Effector CD8-positive, alpha-beta T cell (primary cell): ENCODE data around the gene KSR1.
A peak's percentile ranks its signal among the peaks of the same experiment; 100 is the strongest.
"Not testable (repeated sequence)": the region's sequence is repeated elsewhere in the genome, so short reads cannot be mapped to it uniquely, and the experiment has no call there.

Experiments used
- DNase-seq: peaks from one replicate; lab custom pipeline; 2025; lab: John Stamatoyannopoulos, UW
- total RNA-seq, 4 experiments: gene quantifications; one replicate each; lab custom pipeline; 2026; lab: John Stamatoyannopoulos, UW

The KSR1 gene
- total RNA-seq = 44.6 to 70.2 (median 53.5) reads per million in 4 experiments

DNA sequence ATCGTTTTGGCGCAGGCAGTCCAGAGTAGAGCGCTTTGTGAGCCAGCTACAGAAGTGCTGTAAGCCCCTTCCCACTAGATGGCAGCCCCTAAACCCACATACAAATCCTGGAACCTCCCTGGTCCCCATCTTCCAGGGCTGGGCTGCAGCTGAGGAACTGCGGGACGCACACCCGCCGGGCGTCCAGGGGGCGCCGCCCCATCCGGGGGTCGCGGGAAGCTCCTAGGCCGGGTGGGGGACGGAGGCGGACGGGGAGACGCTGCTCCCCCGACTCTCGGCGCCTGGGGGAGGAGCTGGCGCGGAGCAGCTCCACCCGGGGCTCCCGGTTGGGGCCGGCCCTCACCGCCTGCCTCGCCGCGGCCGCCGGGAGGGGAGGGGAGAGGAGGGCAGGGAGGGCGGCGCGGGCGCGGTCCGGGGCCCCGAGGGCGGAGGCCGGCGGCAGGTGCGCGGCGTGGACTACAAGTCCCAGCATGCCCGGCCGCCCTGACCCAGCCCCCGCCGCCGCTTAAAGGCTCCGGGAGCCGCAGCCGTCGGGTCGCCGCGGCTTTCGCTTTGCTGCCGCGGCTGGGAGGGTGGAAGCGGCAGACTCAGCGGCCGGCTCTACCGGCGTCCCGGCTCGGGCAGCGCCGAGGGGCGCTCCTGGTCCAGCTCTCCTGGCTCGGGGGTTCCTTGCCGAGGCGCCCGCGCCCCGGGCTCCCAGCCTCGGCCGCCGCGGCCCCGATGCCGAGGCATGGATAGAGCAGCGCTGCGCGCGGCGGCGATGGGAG lies at the start of gene KSR1:
KSR1 (plus strand) TSS at position 535 of the 767 bp plus-strand sequence; CDS start at position 731, 196 bp downstream.
- peak; percentile 63 for DNase-seq

DNA sequence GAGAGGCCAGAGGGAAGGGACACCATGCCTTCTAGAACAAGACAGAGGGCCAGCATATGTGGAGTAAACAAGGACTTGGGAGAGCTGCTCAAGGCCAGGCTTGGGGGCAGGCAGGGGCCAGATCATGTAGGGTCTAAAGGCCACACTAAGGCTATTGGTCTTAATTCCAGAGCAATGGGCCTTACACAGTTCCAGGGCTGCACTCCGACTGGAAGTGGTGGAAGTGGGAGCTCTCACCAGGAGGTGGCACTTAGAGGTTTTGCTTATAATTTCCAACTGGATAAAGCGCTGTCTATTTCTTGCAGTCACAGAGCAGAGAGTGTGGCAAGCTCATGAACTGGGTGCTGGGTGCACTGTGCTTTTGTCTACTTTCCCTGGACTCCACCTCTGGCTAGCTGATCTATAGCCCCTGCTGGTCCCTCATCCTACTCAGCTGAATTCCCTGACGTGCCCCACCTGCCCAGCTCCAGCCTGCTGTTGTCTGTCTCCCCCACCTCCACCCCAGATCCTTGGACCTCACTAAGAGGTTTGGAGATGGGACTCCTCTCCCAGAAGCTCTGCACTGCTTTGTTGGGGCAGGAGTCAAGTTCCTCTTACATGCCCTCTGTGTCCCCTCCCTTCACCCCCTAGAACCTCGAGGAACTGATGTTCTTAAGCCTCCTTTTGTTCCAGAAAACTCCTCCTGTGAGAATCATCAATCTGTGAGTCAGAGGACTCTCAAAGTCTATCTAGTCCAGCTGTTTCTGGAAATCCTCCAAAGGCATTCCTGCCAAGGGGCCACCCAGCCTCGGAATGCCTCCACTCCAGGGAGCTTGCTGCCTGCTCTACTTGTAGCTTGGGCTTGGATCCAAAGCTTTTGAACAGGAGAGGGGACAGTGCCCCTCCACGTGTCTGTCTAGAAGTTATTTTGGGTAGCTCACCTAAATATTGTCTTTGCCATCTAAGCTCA lies 48.1 kb upstream of the KSR1 start:
- DNase-seq = no peak

DNA sequence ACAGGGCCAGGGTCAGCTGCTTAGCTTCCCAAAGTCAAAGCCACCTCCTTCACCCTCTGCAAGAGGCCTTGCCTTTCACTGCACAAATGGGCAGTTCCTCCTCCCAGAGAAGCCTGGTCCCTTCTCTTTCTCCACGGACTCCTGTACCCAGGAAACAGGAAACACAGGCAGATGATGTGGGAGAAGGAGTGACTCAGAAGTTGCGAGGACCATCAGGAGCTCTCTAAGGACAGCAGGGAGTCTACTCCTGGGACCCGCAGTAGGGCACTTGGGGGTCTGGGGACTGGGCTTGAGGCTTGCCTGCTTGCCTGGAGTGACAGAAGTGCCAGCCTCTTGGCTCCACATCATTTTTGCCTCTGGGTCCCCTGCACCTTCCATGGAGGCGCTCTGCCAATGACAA lies 47.4 kb upstream of the KSR1 start:
- no peak for DNase-seq

DNA sequence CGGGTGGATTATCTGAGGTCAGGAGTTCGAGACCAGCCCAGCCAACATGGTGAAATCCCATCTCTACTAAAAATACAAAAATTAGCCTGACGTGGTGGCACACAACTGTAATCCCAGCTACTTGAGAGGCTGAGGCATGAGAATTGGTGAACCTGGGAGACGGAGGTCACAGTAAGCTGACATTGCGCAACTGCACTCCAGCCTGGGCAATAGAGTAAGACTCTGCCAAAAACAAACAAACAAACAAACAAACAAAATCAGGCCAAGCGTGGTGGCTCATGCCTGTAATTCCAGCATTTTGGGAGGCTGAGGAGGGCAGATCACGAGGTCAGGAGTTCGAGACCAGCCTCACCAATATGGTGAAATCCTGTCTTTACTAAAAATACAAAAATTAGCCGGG lies 44.1 kb upstream of the KSR1 start:
- DNase-seq = not testable (repeated sequence)

DNA sequence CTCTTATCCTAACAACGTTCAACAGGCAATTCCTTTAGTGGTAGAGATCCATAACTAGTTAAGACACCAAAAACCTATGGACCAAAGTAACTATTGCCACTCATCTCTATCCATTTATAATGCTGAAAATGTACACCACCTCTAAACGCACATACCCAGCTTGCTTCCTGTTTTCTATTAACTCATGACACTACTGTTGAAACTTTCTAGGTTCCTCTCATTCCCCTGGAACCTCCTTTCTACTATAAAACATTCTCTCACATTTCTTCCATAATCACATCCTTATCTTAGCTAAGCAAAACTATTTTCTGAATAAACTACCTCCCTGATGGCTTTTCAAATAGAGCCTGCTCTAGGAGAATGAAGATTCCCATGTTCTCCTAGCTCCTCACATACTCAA lies 42.9 kb upstream of the KSR1 start:
- no peak for DNase-seq

DNA sequence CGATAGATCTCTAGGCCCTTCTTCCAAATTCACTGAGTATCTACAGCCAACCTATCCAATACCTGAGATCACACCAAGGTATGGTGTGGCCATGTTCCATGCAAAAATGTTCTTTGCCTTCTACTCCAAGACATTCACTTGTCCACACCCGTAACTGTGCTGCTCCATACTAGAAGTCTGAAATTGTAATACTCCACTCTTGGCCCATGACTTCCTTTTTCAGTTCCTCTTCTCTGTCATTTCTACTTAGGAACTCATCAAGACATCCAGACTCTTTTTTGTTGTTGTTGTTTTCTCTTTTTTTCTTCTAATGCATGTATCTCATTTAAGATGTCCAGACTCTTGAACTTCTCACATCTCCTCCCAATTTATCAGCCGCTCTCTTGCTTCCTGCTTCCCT lies 42.5 kb upstream of the KSR1 start:
- no peak for DNase-seq

DNA sequence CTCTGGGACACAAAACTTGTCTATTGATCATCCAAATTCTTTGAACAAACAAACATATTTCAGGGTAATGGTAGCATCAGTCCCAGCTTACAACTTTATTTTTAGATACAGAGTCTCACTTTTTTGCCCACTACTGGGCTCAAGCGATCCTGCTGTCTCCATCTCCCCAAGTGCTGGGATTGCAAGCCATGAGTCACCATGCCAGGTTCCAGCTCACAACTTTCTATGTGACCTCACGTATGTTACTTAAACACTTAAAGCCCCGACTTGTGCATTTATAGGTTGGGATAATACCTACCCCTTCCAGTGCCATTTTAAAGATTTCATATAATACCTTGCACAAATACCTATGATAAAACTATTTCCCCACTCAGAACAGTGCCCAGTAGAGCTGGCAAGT lies 42.0 kb upstream of the KSR1 start:
- no peak for DNase-seq

DNA sequence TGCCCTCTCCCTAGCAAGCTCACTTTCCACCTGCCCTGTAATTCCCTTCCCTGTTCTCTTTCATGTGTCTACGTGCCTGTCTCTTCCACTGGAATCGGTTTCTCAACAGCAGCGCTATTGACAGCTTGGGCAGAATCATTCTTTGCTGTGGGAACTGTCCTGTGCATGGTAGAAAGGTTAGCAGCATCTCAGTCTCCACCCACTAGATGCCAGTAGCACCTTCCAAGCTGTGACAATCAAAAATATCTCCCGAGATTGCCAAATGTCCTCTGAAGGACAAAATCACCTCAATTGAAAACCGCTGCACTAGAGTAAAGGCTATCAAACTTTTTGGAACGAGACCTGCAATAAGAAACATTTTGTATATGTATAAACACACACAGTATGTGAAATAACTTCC lies 41.6 kb upstream of the KSR1 start:
- no peak for DNase-seq

DNA sequence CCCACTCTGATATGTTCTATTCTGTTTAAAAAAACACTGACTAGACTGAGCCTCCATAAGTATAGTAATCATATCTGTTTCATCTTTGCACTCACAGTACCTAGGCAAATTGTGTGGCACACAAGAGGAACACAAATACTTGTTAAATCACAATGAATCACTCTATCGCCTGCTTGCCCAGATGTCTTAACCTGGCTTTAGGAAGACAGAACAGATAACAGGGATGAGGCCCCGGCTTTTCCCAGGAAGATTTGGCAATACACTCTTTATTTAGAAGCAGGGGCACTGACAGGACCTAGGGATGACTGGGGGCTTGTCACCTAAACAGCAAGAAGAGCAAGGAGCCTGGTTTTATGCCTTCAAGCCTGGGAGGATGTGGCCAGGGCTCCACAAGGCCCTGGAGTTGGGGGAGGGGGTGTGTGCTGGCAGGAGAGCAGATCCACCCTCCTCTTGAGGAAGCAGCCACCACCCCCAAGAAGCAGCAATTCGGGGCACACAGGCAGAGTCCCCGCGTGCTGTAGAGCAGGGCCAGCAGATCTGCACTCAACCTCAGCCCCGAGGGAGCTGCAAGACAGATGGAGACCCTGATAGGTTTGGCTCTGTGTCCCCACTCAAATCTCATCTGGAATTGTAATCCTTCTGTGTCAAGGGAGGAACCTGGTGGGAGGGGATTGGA lies 41.0 kb upstream of the KSR1 start:
- DNase-seq = no peak

DNA sequence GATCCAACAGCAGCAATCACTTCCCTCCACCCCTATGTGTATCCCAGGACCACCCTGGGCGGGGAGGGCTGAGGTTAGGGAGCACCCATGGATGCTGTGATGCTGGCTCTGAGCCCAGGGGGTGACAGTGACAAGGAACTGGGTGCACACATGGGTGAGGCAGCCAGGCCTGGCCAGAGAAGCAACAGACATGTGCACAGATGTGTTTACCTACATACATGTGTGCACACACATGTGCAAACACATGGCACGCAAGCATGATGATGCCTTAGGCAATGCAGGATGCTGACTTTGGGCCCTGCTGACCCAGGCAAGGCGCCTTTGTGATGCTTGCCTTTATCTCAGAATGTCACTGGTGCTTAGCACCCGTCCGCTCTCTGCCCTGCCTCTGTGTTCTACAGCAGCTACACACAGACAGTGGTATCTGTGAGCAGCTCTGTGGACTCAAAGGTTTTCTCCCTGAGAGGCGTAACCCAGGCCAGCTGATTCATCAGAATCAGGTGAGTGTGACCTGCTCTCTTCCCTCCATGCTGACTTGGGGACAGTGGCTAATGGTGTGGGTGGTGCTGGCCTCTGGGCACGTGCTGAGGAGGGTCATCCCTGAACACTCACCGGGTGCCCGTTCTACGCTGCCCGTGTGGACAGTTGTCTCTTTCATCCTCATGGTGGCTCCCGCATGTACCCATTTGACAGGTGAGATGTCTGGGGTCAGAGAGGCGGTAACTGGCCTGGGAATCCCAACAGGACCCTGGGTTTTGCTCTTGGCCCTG lies 38.5 kb upstream of the KSR1 start:
- no peak for DNase-seq

DNA sequence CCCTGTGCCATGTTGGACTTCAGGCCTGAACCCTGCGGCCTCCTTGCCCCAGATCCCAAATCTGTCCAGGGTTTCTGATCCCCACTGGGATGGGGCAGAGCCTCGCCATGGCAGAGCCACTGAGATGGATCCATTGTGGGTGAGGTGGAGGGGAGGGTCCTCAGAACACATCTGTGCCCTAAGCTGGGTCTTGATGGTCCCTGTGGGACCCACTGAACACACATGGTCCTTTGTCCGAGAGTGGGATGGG lies 38.0 kb upstream of the KSR1 start:
- DNase-seq = no peak

DNA sequence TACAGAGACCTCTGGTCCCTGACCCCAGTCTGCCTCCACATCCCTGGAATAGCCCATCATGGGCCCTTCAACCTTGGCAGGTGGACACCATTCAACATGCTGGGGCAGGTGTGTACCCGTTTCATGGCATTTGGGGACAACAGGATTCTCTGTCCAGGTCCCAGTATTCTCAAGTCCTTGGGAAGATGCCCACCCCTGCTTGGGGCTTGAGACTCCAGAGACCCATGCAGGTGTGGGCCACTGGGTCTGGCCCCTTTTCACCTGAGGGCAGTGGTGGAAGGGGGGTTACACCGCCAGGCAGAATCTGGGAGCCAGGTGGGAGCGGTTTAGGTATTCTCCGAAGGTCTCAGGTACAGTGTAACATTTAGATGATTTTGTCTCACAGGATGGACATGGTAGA lies 37.1 kb upstream of the KSR1 start:
- no peak for DNase-seq

DNA sequence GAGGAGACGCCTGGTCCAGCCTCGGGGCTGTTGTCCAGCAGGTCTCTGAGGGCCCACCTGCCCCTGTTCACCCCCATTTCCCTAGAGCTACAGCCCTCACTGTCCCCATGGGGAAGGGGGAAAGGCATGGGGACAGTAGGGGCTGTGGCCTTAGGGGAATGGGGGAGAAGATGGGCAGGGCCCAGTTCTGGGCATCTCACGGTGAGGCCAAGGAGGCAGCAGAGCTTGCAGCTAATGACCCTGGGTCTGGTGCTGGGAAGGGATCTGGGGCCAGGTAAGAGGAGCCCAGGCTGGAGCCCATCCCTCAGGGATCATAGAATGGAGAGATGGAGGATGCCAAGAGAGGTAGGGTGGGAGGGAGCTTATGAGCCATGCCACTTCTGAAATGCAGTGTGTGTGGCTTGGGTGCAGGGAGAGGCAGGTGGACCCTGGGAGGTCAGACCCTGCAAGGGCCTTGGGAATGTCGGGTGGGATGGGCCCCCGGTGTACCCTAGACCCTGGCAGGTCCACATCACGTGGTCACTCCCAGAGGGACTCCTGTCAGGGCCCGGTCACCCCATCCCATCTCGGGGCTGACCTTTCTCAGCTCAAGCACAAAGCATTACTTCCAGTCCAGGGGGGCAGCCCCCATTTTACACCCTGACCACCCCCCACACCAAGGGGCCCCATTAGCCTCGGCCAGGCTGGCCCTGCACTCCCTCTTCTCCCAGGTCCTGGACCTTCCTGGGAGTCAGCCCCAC lies 35.9 kb upstream of the KSR1 start:
- no peak for DNase-seq

DNA sequence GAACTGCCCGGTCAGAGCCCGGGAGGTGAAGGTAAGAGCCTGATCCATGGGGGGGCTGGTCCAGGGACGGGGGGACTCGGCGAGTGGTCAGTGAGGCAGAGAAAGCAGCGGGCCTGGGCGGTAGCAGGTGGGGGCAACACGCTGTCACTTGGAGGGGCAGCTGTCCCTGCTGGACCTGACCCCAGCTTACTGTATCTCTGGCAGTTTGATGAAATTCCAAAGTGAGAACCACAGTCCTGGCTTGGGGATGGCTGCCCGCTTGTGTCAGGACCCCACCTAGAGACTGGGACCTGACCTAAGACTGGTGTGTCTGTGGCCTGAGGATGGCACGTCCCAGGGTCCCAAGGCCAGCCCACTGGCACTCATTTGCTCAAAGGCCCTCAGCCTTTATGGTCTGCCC lies 35.1 kb upstream of the KSR1 start:
- DNase-seq = no peak

DNA sequence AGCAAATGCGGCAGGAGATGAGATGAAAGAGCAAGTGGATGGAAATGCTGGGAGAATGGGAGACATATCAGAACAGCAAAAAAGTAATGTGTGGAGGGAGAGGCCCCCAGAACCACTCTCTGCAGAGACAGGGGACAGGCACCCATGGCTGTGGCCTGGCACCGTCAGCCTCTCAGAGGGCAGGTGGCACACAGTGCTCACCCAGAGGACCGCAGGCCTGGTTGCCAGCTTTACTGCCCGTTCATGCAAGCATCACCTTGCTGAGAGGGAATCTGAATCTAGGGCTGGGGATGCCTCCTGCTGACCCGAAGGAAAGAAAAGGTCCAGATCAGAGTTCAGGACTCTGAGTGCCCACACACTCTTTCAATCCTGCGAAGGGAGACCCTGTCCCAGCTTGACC lies 34.6 kb upstream of the KSR1 start:
- DNase-seq = not testable (repeated sequence)

DNA sequence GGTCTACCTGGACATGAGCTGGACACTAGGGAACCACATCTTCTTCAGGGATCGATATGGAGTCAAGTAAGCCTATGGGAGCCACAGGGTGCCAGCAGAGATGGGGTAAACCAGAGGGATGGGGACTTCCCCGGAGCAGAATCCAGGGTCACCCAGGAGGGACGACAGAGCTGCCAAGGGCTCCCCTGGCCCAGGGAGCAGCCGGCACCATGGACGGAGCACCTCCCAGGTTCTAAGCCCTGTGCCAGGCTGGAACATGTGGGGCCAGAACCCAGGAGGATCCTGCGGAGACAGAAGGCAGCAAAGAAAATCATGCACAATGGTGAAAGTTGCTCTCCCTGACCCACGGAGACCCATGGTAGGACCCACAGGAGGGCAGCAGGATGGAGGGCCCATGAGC lies 33.6 kb upstream of the KSR1 start:
- DNase-seq = no peak

DNA sequence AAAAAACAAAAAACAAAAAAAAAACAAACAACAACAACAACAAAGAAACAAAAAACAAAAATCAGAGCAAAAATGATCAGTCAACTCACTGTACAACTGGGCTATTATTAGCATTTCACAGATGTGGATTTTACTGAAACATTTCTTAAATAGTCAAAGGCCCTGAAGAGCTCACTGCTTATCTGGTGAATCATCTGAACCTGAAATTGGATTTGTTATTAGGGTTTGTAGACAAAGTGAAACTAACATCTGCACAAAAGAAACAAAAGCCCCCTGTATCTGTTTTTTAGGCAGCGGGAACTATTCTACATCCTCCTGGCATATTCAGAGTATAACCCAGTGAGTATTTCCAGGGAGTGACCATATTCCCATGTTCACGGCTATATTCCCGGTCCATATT lies 32.6 kb upstream of the KSR1 start:
- DNase-seq = no peak

DNA sequence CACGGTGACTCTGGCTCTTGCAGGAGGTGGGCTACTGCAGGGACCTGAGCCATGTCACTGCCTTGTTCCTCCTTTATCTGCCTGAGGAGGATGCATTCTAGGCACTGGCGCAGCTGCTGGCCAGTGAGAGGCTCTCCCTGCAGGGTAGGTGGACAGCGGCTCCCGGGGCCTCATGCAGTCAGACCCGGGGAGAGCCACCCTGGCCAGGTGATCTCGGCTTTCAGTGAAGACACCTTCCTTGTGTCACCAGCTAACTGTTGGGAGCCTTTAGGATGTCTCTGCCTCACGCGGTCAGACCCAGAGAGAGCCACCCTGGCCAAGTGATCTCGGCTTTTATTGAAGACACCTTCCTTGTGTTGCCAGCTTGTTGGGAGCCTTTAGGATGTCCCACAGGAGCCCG lies 31.7 kb upstream of the KSR1 start:
- DNase-seq = no peak

DNA sequence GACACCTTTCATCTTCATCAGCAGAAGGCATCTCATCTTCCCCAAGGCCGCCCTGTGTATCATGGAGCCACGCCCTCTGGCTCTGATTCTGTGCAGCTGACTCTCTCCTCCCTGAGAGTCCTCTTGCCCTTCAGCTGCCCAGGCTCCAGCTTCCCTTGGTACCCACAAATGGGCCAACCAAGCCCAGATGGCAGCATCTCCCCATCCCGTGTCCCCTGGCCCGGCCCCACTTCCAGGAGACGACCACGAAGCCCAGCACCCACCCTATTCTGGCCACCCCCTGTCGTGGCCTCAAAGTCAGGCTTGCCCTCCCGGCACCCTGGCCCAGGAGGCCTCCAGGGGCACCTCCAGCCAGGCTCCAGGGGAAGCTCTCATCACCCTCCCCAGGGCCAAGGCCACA lies 31.3 kb upstream of the KSR1 start:
- no peak for DNase-seq

DNA sequence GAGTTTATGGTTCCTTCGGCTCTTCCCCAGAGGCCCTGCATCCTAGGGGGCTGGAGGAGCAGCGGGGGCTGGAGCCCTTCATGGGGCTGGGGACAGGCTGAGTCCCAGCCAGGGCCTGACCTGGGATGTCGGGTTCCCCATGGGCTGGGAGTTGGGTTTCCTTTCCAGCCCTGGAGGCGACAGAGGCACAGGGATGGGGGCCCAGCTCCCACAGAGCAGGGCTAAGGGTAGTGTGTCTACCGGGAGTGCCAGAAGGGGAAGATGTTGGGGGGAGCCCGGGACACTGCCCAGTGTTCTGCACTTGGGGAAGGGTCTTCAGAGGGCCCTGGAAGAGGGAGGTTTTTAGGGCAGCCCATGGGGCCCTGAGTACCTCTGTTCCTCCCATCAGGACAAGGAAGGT lies 30.7 kb upstream of the KSR1 start:
- not testable (repeated sequence) for DNase-seq

DNA sequence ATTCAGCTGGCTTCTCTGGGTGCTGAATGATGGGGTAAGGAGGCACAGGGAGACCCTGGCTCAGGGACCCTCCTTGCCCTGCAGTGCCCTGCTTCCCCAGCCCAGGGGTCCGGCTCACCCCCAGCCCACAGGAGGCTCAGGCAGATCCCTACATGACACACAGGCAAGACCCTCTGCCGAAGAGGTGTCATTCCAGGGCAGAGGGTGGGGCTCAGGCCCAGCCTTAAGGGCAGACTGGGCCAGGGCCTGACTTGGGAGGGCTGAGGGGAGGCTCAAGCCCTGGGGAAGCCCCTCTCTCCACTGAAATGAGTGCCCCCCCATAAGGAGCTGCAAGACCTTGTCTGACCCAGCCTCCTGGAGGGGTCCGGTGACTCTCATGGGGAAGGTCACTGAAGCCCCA lies 30.3 kb upstream of the KSR1 start:
- no peak for DNase-seq
